Heart left ventricle (tissue), 16 donors: Measurements from ENCODE around the gene CXCL5. TPM values are rescaled to one million over a fixed set of nuclear protein-coding genes. Genes with fewer than 3 reads are reported as not detected.
A peak's percentile ranks its signal among the peaks of the same experiment; 100 is the strongest.

Source experiments
- ATAC-seq, 4 donors: fragments of 200-7000 bp; cut with Tn5 transposase; one replicate each; pipeline ENCODE4 v1.9.1; 2020 to 2022; ENCODE audit warnings: moderate library complexity in 4 of 4, mild to moderate bottlenecking in 3 of 4, moderate number of reproducible peaks in 1 of 4
- DNase-seq, 5 donors: peaks; one replicate each; pipeline ENCODE4 v3.0.0-alpha.2; 2020
- H3K27ac ChIP-seq, 12 donors: fragments of 200-600 bp; sonication (generic) in 4 of 12; one replicate each; pipeline versions ENCODE4 v1.5.0 to v1.8.0; 2016 to 2022; ENCODE audit warnings: mild to moderate bottlenecking in 2 of 12
- H3K27me3 ChIP-seq, 9 donors: fragments of 200-600 bp; sonication (generic) in 2 of 9; one replicate each; pipeline versions ENCODE4 v1.5.1 to v1.8.0; 2016 to 2022; ENCODE audit warnings: mild to moderate bottlenecking in 3 of 9
- H3K36me3 ChIP-seq, 9 donors: fragments of 200-600 bp; sonication (generic) in 2 of 9; one replicate each; pipeline versions ENCODE4 v1.5.0 to v1.8.0; 2018 to 2022; ENCODE audit warnings: mild to moderate bottlenecking in 2 of 9
- H3K4me1 ChIP-seq, 12 donors: fragments of 200-600 bp; sonication (generic) in 4 of 12; one replicate each; pipeline versions ENCODE4 v1.5.0 to v1.8.0; 2016 to 2022; ENCODE audit warnings: mild to moderate bottlenecking in 3 of 12
- H3K4me3 ChIP-seq, 12 donors: fragments of 200-600 bp; sonication (generic) in 4 of 12; one replicate each; pipeline versions ENCODE4 v1.5.0 to v1.8.0; 2017 to 2022; ENCODE audit warnings: mild to moderate bottlenecking in 9 of 12, moderate library complexity in 4 of 12
- H3K9me3 ChIP-seq, 12 donors: fragments of 200-600 bp; sonication (generic) in 4 of 12; one replicate each; pipeline versions ENCODE4 v1.5.0 to v1.8.0; 2016 to 2022; ENCODE audit warnings: mild to moderate bottlenecking in 1 of 12
- POLR2A ChIP-seq, 2 donors: fragments of 450-650 bp; IDR thresholded peaks; one replicate each; pipeline ENCODE4 v1.6.1; 2017; ENCODE audit warnings: antibody characterized with exemption in 2 of 2, mild to moderate bottlenecking in 2 of 2, moderate library complexity in 2 of 2
- WGBS, 4 donors: extraction: QIAGEN DNeasy Blood & Tissue Kit in 2 of 4; methylation state at CpG; one replicate each; pipeline versions ENCODE4 v1.1.5 to v1.1.7; 2013 to 2018; 5-methylcytosine and 5-hydroxymethylcytosine counted together
- intact Hi-C, 10 donors: fragments of 100-400 bp; cut with DNase I; formaldehyde crosslinking; loops; one replicate each; pipeline versions ENCODE4 v1.11.1 to v1.14.2; 2022
- polyA plus RNA-seq, 2 donors: library from polyadenylated mRNA; stranded (reverse); fragments of 200-250 nt; gene quantifications; one replicate each; pipeline ENCODE4 v1.2.3, GENCODE V29; 2013
- total RNA-seq, 9 donors: library from RNA; depleted of rRNA in 2 of 9; stranded (reverse); fragments of >200 nt in 2 of 9; fragmentation: NEBNext Ultra II Directional in 3 of 9; extraction: Animal tissue kit (Norgen Biotek cat#: 25700) in 3 of 9; gene quantifications; one replicate each; pipeline versions ENCODE4 v1.1.0 to v1.2.4, GENCODE V29; 2016 to 2023
- TF ChIP-seq, protein P1 (sequence below), 12 donors: fragments of 200-600 bp; sonication (generic) in 4 of 12; IDR thresholded peaks; one replicate each; pipeline versions ENCODE4 v1.5.0 to v1.8.0; 2018 to 2022; ENCODE audit warnings: antibody characterized with exemption in 12 of 12, mild to moderate bottlenecking in 5 of 12
- donor health status: ischemic (EF 13 %, LVEDD 7.1; RV severe dilation, severe dysfunction).
- donor health status: healthy with polysubstance abuse.
- donor health status: DM: no; HTN: yes; CAD: no.
- donor health status: DM: no; HTN: no; CAD: no.
- donor health status: ischemic (EF 25% LVEDD 6.9; RV normal size, moderate dysfunction).
- donor health status: ischemic (EF 25% LVEDD 5.7; RV mildly dilated, moderate dysfunction).
- donor health status: healthy.
- donor health status: DM: yes; HTN: yes; CAD: no.
- donor health status: ischemic (EF 35%, LVEDD 5.7; RV mildly dilated, moderate dysfunction).
- donor health status: nonischemic (EF 11% LVEDD 7.7; RV severe dilation, severe dysfunction).
- donor health status: DM: yes; HTN: yes; CAD: no.
- donor health status: PGD.
- donor health status: ischemic (EF 29% LVEDD 5.4; RV normal size, mild dysfunction).
- donor health status: nonischemic (EF 23%, LVEDD 6.1; RV moderate dilation, normal function).

CXCL5 gene
- total and polyA plus RNA-seq, 11 donors, result 0.08 to 0.51 (median 0.10) TPM; not detected in 8

DNA sequence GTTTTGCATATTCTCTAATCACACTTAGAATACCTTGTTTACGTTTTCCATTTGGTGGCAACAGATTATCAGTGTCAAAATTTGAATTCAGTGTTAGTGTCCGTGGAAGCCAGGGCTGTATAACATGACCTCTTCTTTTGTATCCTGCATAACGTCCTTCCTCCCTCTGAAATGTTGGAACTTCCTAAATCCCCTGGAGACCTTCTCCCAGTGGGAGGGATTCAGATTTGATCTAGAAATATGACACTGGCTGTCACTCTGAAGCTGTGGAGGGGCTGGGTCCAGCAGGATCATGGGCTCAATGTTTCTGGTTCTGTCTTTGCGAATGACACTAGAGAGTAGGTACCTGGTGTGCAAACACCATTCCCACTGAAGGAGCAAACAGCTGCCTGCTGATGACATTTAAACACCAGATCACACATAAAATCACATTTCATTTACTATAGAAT is 40.9 kb upstream of the CXCL5 start:
- H3K4me1 ChIP-seq, result peaks cover 0 to 15% (median 3%) of the 10 kb centered on the region in 12 donors
- H3K9me3 ChIP-seq, result no peaks in the 10 kb centered on the region
- TF ChIP-seq, protein P1, sequence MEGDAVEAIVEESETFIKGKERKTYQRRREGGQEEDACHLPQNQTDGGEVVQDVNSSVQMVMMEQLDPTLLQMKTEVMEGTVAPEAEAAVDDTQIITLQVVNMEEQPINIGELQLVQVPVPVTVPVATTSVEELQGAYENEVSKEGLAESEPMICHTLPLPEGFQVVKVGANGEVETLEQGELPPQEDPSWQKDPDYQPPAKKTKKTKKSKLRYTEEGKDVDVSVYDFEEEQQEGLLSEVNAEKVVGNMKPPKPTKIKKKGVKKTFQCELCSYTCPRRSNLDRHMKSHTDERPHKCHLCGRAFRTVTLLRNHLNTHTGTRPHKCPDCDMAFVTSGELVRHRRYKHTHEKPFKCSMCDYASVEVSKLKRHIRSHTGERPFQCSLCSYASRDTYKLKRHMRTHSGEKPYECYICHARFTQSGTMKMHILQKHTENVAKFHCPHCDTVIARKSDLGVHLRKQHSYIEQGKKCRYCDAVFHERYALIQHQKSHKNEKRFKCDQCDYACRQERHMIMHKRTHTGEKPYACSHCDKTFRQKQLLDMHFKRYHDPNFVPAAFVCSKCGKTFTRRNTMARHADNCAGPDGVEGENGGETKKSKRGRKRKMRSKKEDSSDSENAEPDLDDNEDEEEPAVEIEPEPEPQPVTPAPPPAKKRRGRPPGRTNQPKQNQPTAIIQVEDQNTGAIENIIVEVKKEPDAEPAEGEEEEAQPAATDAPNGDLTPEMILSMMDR (IDR thresholded peaks at IDR 0.05), result no peak
- no peak for TF ChIP-seq POLR2A (IDR thresholded peaks at IDR 0.05)
- peak overlapping the region in 11 of 12 donors; percentile 70 to 87 (median 77) for H3K27ac ChIP-seq
- intact Hi-C loops, result loop anchor here in 6 of 10 donors (2.0 to 10.0 kb wide), 7 partner anchors 53 to 312 kb away; partner anchors contain the start of gene CXCL2 (in 2 of the 6)
- DNase-seq (no peak), ATAC-seq (peak in 1 of 4 donors; percentile 47)
- peak overlapping the region; percentile 37 to 83 (median 70) for H3K4me3 ChIP-seq
- H3K36me3 ChIP-seq, result no peaks in the 10 kb centered on the region
- WGBS, 4 donors, result 13 to 24% (median 17%) methylated on average over 4 of the region's 4 CpGs
- peaks cover 0 to 9% (median 0%) of the 10 kb centered on the region in 9 donors for H3K27me3 ChIP-seq

DNA sequence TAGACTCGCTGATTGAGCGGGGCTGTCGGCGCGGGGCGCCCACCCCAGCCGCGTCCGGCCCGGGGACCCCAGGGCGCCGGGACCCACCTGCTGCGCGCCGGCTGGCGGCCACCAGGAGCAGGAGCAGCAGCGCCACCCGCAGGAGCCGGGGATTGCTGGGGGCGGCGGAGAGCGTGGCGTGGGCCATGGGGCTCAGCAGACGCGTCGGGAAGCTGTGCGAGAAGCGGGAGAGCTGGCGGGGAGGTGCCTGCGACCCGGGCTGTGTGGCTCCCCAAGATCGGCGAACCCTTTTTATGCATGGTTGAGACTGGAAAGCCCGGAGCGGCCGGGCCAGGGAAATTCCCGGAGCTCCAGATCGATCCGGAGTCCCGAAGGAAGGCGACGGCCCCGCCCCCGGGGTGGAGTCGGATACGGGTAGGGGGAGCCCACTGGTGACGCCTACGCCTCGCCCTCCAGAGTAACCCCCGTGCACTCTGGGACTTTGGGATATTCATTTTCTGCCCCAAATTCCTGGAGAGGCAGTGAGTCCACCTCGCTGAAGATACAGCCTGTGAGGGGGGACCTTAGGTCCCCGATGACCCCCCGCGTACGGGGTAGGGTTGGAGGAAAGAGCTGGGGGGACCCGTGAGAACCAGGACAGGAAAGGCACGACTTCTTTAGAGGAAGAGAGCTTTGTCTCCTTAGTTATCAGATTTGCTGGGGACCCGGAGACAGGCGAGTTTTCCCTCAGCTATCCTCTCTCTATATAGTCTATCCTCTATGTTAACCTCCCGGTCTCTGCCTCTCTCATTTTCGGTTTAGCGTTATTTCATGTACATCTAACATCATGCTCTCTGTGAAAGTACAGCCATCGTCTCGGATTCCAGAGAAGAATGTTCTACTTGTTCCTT is 40.2 kb upstream of the CXCL5 start, which contains the start of gene CXCL3:
TSS of gene CXCL3 (minus strand) at position 265 of the 890 bp plus-strand sequence. CDS start at position 187, 78 bp downstream.
- Histone ChIP-seq H3K4me3 (peak within 1 kb of the TSS; percentile 37 to 83 (median 70)), H3K27ac (peak within 1 kb of the TSS; percentile 25 to 87 (median 77)), H3K36me3 (no peaks in the 10 kb centered on the region), H3K27me3 (peaks cover 0 to 9% (median 0%) of the 10 kb centered on the region in 9 donors), H3K9me3 (no peaks in the 10 kb centered on the region), H3K4me1 (peaks cover 0 to 13% (median 3%) of the 10 kb centered on the region in 12 donors)
- WGBS, 4 donors, result 1% methylated on average over 21 to 61 of the region's 64 CpGs
- ATAC-seq (peak; percentile 85 to 97 (median 94)), DNase-seq (peak; percentile 68 to 89 (median 80))
- intact Hi-C loops, result loop anchor here in 6 of 10 donors (2.0 to 10.0 kb wide), 7 partner anchors 54 to 311 kb away; partner anchors contain the start of gene CXCL2 (in 2 of the 6)
- TF ChIP-seq POLR2A (IDR thresholded peaks at IDR 0.05), result peak in 1 of 2 donors; percentile 22
- TF ChIP-seq, protein P1 (IDR thresholded peaks at IDR 0.05), result peak in 10 of 12 donors; percentile 14 to 56 (median 44)

DNA sequence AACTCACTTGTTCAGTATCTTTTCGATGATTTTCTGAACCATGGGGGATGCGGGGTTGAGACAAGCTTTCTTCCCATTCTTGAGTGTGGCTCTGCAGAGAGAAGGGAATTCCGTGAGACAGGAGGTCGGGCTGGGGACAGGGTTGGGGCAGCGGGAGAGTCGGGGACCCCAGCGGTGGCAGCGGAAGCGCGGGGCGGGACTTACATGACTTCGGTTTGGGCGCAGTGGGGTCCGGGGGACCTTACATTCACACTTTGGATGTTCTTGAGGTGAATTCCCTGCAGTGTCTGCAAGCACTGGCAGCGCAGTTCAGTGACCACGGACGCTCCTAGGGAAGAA is 39.6 kb upstream of the CXCL5 start:
- Histone ChIP-seq H3K9me3 (no peaks in the 10 kb centered on the region), H3K27ac (peak overlapping the region in 11 of 12 donors; percentile 25 to 87 (median 77)), H3K27me3 (peaks cover 0 to 9% (median 0%) of the 10 kb centered on the region in 9 donors), H3K4me1 (peaks cover 0 to 13% (median 3%) of the 10 kb centered on the region in 12 donors), H3K36me3 (no peaks in the 10 kb centered on the region), H3K4me3 (peak overlapping the region; percentile 37 to 83 (median 70))
- DNase-seq (peak in 2 of 5 donors; percentile 31 to 59), ATAC-seq (no peak)
- TF ChIP-seq POLR2A (IDR thresholded peaks at IDR 0.05), result no peak
- TF ChIP-seq, protein P1 (IDR thresholded peaks at IDR 0.05), result no peak
- intact Hi-C loops, result loop anchor here in 6 of 10 donors (2.0 to 10.0 kb wide), 7 partner anchors 54 to 311 kb away; partner anchors contain the start of gene CXCL2 (in 2 of the 6)
- 3 to 6% (median 4%) methylated on average over 10 to 17 of the region's 17 CpGs for WGBS, 4 donors
